Measurements from ENCODE around the gene CNOT11.
"Not testable (repeated sequence)": the region's sequence is repeated elsewhere in the genome, so short reads cannot be mapped to it uniquely, and the experiment has no call there.

CNOT11 gene

GRCh38 chr2:101252408-101253012, at the start of gene CNOT11:
TSS of gene CNOT11 (plus strand) at chr2:101252886. CDS start at chr2:101252965, 79 bp downstream.
- peak; percentile 99 for DNase-seq

GRCh38 chr2:101204400-101205115, 48.1 kb upstream of the CNOT11 start:
- DNase-seq: no peak

GRCh38 chr2:101205521-101206479, 46.9 kb upstream of the CNOT11 start:
- DNase-seq: peak; percentile 65

- no peak for DNase-seq
Measured at GRCh38 chr2:101208830-101209229, 43.9 kb upstream of the CNOT11 start.

GRCh38 chr2:101219246-101219645, 33.4 kb upstream of the CNOT11 start:
- no peak for DNase-seq

- not testable (repeated sequence) for DNase-seq
Measured at GRCh38 chr2:101220091-101220490, 32.6 kb upstream of the CNOT11 start.

GRCh38 chr2:101223814-101224231, 28.9 kb upstream of the CNOT11 start:
- no peak for DNase-seq

GRCh38 chr2:101230541-101231001, 22.1 kb upstream of the CNOT11 start:
- no peak for DNase-seq

GRCh38 chr2:101231240-101231639, 21.4 kb upstream of the CNOT11 start:
- no peak for DNase-seq

- no peak for DNase-seq
Measured at GRCh38 chr2:101231937-101232730, 20.6 kb upstream of the CNOT11 start.

GRCh38 chr2:101232770-101233169, 19.9 kb upstream of the CNOT11 start:
- DNase-seq: no peak

GRCh38 chr2:101234169-101234938, 18.3 kb upstream of the CNOT11 start:
- no peak for DNase-seq

- not testable (repeated sequence) for DNase-seq
Measured at GRCh38 chr2:101235956-101236355, 16.7 kb upstream of the CNOT11 start.

GRCh38 chr2:101237944-101238343, 14.7 kb upstream of the CNOT11 start:
- DNase-seq: not testable (repeated sequence)

- DNase-seq: no peak
Measured at GRCh38 chr2:101238930-101239759, 13.5 kb upstream of the CNOT11 start.

- not testable (repeated sequence) for DNase-seq
Measured at GRCh38 chr2:101239760-101240118, 12.9 kb upstream of the CNOT11 start.

GRCh38 chr2:101240694-101241093, 12.0 kb upstream of the CNOT11 start:
- DNase-seq: not testable (repeated sequence)

GRCh38 chr2:101241158-101241557, 11.5 kb upstream of the CNOT11 start:
- DNase-seq: no peak

- not testable (repeated sequence) for DNase-seq
Measured at GRCh38 chr2:101244373-101244772, 8.3 kb upstream of the CNOT11 start.

- DNase-seq: not testable (repeated sequence)
Measured at GRCh38 chr2:101244899-101245298, 7.8 kb upstream of the CNOT11 start.

GRCh38 chr2:101245468-101245867, 7.2 kb upstream of the CNOT11 start:
- DNase-seq: not testable (repeated sequence)
